Fibroblast of lung (primary cell): ENCODE measurements around the gene FAM98C. TPM values are rescaled to one million over a fixed set of nuclear protein-coding genes. Genes with fewer than 3 reads are reported as not detected.

Experiments used
- DNase-seq, 2 donors: peaks; one replicate each; pipeline versions ENCODE4 v3.0.0 to v3.0.0-alpha.2; 2010; ENCODE audit warnings: low read depth in 2 of 2
- H2AFZ ChIP-seq: 2 replicates; pipeline ENCODE4 v1.5.1; 2012; ENCODE audit warnings: low read length, control low read depth, inconsistent platforms
- H3K27ac ChIP-seq: 2 replicates; pipeline ENCODE4 v1.5.1; 2011; ENCODE audit warnings: low read length, control low read depth; ENCODE audit not compliant: insufficient read depth
- H3K27me3 ChIP-seq: 2 replicates; pipeline ENCODE4 v1.5.1; 2011; ENCODE audit warnings: mild to moderate bottlenecking, low read length; ENCODE audit not compliant: control insufficient read depth, insufficient read depth
- H3K36me3 ChIP-seq: 2 replicates; pipeline ENCODE4 v1.5.1; 2011; ENCODE audit warnings: low read length; ENCODE audit not compliant: control insufficient read depth, insufficient read depth
- H3K4me1 ChIP-seq: 2 replicates; pipeline ENCODE4 v1.5.1; 2011; ENCODE audit warnings: low read length; ENCODE audit not compliant: control insufficient read depth, insufficient read depth; ENCODE audit errors: extremely low read depth
- H3K4me2 ChIP-seq: 2 replicates; pipeline ENCODE4 v1.5.1; 2011; ENCODE audit warnings: low read length, control low read depth; ENCODE audit not compliant: insufficient read depth; ENCODE audit errors: extremely low read depth
- H3K4me3 ChIP-seq, 4 experiments: fragments of 200-600 bp in 1 of 4; sonication (generic) in 1 of 4; replicated peaks in 1 of 4; 2 replicates each; pipeline ENCODE4 v1.5.1; 2011 to 2016; ENCODE audit warnings: low read length in 4 of 4, low read depth in 3 of 4, mild to moderate bottlenecking in 3 of 4, control low read depth in 2 of 4, inconsistent platforms in 1 of 4, mixed read lengths in 1 of 4; ENCODE audit not compliant: insufficient read depth in 1 of 4; ENCODE audit errors: control extremely low read depth in 1 of 4
- H3K79me2 ChIP-seq: 2 replicates; pipeline ENCODE4 v1.5.1; 2012; ENCODE audit warnings: mild to moderate bottlenecking, low read length, inconsistent platforms; ENCODE audit not compliant: control insufficient read depth, insufficient read depth
- H3K9ac ChIP-seq: 2 replicates; pipeline ENCODE4 v1.5.1; 2011; ENCODE audit warnings: mild to moderate bottlenecking, low read length, control low read depth; ENCODE audit not compliant: insufficient read depth
- H3K9me3 ChIP-seq: 2 replicates; pipeline ENCODE4 v1.5.1; 2012; ENCODE audit warnings: low read depth, low read length; ENCODE audit not compliant: control insufficient read depth, insufficient read depth
- H4K20me1 ChIP-seq: 2 replicates; pipeline ENCODE4 v1.5.1; 2011; ENCODE audit warnings: low read length; ENCODE audit not compliant: control insufficient read depth, insufficient read depth; ENCODE audit errors: extremely low read depth
- EZH2 ChIP-seq: IDR thresholded peaks from 2 replicates; pipeline ENCODE4 v1.5.1; 2012; ENCODE audit warnings: low read length, control low read depth, mild to moderate bottlenecking; ENCODE audit errors: missing control alignments
- polyA plus RNA-seq, 2 donors: library from polyadenylated mRNA; depleted of rRNA in 1 of 2; stranded (reverse) in 1 of 2; unstranded in 1 of 2; fragments of >200 nt; gene quantifications; 2 replicates each; pipeline ENCODE4 v1.2.1, GENCODE V29; 2011 to 2012; ENCODE audit warnings: missing spikeins in 1 of 2
- total RNA-seq: library from RNA; depleted of rRNA; stranded (reverse); fragments of >200 nt; gene quantifications from 2 replicates; pipeline ENCODE4 v1.2.1, GENCODE V29; 2014
- TF ChIP-seq, protein P1 (sequence below), 2 donors: IDR thresholded peaks in 1 of 2; conservative IDR thresholded peaks in 1 of 2; 1 replicate in 1 of 2; 2 replicates in 1 of 2; pipeline ENCODE4 v1.5.1; 2011 to 2012; ENCODE audit warnings: low read length in 2 of 2, control low read depth in 1 of 2, inconsistent platforms in 1 of 2, low read depth in 1 of 2, mild to moderate bottlenecking in 1 of 2

FAM98C gene
- total and polyA plus RNA-seq, 2 donors (not counting 1 experiment from before 2014, with no cell fraction given), result 4.5 to 10.6 TPM

DNA sequence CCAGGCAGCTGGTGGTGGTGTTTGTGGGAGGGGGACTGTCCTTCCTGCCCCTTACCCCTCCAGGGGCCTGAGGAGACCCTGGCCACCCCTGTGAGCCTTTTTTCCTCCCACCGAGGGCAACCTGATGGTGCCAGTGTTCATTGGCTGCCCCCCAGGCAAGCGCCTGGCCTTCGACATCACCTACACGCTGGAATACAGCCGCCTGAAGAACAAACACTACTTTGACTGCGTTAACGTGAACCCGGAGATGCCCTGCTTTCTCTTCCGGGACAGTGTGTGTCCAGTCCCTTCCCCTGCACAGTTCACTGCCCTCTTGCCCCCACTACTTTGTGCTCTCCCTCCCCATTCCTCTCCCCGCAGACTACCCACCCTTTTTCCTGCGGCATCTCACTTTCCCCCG lies 35.9 kb upstream of the FAM98C start:
- Histone ChIP-seq H3K27me3 (peaks cover 11% of the 10 kb centered on the region), H3K9ac (no peak overlapping the region), H3K27ac (no peak overlapping the region), H4K20me1 (no peaks in the 10 kb centered on the region), H3K79me2 (no peaks in the 10 kb centered on the region), H3K9me3 (no peaks in the 10 kb centered on the region), H2AFZ (no peak overlapping the region), H3K4me1 (no peaks in the 10 kb centered on the region), H3K4me2 (no peak overlapping the region), H3K4me3 (no peak overlapping the region), H3K36me3 (no peaks in the 10 kb centered on the region)
- no peak for TF ChIP-seq EZH2
- TF ChIP-seq, protein P1, sequence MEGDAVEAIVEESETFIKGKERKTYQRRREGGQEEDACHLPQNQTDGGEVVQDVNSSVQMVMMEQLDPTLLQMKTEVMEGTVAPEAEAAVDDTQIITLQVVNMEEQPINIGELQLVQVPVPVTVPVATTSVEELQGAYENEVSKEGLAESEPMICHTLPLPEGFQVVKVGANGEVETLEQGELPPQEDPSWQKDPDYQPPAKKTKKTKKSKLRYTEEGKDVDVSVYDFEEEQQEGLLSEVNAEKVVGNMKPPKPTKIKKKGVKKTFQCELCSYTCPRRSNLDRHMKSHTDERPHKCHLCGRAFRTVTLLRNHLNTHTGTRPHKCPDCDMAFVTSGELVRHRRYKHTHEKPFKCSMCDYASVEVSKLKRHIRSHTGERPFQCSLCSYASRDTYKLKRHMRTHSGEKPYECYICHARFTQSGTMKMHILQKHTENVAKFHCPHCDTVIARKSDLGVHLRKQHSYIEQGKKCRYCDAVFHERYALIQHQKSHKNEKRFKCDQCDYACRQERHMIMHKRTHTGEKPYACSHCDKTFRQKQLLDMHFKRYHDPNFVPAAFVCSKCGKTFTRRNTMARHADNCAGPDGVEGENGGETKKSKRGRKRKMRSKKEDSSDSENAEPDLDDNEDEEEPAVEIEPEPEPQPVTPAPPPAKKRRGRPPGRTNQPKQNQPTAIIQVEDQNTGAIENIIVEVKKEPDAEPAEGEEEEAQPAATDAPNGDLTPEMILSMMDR (conservative IDR thresholded peaks at IDR 0.05 in 1 of 2, IDR thresholded peaks at IDR 0.05 in 1 of 2; ENCODE audit: low read depth in 1 of 2, low read length in 2 of 2), result no peak
- no peak for DNase-seq

DNA sequence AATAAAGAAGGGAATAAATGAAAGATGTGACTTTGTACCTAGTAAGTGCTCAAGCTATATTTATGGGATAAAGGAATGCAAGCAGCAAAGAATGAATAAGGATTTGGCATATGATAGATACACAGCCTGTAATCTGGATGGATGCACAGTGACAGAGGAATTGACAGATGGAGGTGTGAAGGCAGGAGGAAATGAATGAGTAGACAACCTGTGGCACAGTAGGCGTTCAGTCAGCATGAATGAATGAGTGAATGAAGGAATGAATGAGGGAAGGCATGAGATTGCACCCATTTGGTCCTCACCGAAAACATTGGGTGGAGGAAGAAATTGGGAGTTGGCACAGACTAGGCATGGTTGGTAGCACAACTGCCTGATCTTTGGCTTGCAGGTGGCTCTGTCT lies 33.3 kb upstream of the FAM98C start:
- no peak overlapping the region for H2AFZ ChIP-seq
- DNase-seq, result no peak
- no peaks in the 10 kb centered on the region for H4K20me1 ChIP-seq

DNA sequence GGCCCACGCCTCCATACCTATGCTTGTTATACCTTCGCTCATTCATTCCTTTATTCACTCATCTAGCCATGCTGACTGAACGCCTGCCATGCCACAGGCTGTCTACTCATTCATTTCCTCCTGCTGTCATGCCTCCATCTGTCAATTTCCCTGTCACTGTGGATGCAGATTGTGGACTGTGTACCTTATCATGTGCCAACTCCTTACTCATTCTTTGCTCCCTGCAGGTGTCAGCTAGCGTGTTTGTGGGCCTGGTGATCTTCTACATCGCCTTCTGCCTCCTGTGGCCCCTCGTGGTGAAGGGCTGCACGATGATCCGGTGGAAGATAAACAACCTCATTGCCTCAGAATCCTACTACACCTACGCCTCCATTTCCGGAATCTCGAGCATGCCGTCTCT lies 32.6 kb upstream of the FAM98C start:
- H3K4me3 ChIP-seq, result no peak overlapping the region
- peaks cover 11% of the 10 kb centered on the region for H3K27me3 ChIP-seq
- H3K9me3 ChIP-seq, result no peaks in the 10 kb centered on the region
- no peaks in the 10 kb centered on the region for H4K20me1 ChIP-seq
- H3K79me2 ChIP-seq, result peaks cover 5% of the 10 kb centered on the region
- TF ChIP-seq, protein P1 (conservative IDR thresholded peaks at IDR 0.05 in 1 of 2, IDR thresholded peaks at IDR 0.05 in 1 of 2; ENCODE audit: low read depth in 1 of 2, low read length in 2 of 2), result no peak
- TF ChIP-seq EZH2, result no peak
- H3K4me1 ChIP-seq, result no peaks in the 10 kb centered on the region
- H3K4me2 ChIP-seq, result no peak overlapping the region
- H2AFZ ChIP-seq, result no peak overlapping the region
- no peaks in the 10 kb centered on the region for H3K36me3 ChIP-seq
- no peak overlapping the region for H3K9ac ChIP-seq
- no peak for DNase-seq
- no peak overlapping the region for H3K27ac ChIP-seq

More for the DNA sequence above, 33.3 kb upstream of the FAM98C start:
- no peaks in the 10 kb centered on the region for H3K79me2 ChIP-seq
- peaks cover 11% of the 10 kb centered on the region for H3K27me3 ChIP-seq
- H3K27ac ChIP-seq, result no peak overlapping the region
- no peak overlapping the region for H3K4me2 ChIP-seq
- H3K36me3 ChIP-seq, result no peaks in the 10 kb centered on the region
- no peak overlapping the region for H3K4me3 ChIP-seq
- no peak overlapping the region for H3K9ac ChIP-seq
- H3K4me1 ChIP-seq, result no peaks in the 10 kb centered on the region
- H3K9me3 ChIP-seq, result no peaks in the 10 kb centered on the region
- TF ChIP-seq EZH2, result no peak
- TF ChIP-seq, protein P1 (conservative IDR thresholded peaks at IDR 0.05 in 1 of 2, IDR thresholded peaks at IDR 0.05 in 1 of 2; ENCODE audit: low read depth in 1 of 2, low read length in 2 of 2), result no peak
